HepG2 (cell line): Measurements from ENCODE around the gene POLG2. TPM values are rescaled to one million over a fixed set of nuclear protein-coding genes. Genes with fewer than 3 reads are reported as not detected.

ENCODE experiments used
- ARNT ChIP-seq: fragments of 450-650 bp; IDR thresholded peaks from 2 replicates; pipeline ENCODE4 v1.6.1; 2017
- FOSL2 ChIP-seq: sonication (generic); formaldehyde crosslinking; IDR thresholded peaks from 2 replicates; pipeline ENCODE4 v1.4.0; 2020; ENCODE audit warnings: missing genetic modification reagents
- GATAD2A ChIP-seq: IDR thresholded peaks from 2 replicates; pipeline ENCODE4 v1.6.1; 2016
- HOXA3 ChIP-seq: sonication (generic); formaldehyde crosslinking; IDR thresholded peaks from 2 replicates; pipeline ENCODE4 v1.5.0; 2020; ENCODE audit warnings: missing genetic modification reagents
- KDM6A ChIP-seq: IDR thresholded peaks from 2 replicates; pipeline ENCODE4 v1.6.1; 2016; ENCODE audit warnings: low read depth
- MYC ChIP-seq: sonication (generic); formaldehyde crosslinking; IDR thresholded peaks from 2 replicates; pipeline ENCODE4 v1.9.0; 2021; ENCODE audit warnings: missing genetic modification reagents, borderline replicate concordance
- PCBP2 ChIP-seq: fragments of 200-400 bp; formaldehyde crosslinking; optimal IDR thresholded peaks from 2 replicates; pipeline ENCODE3; 2018; ENCODE audit warnings: low read length, low read depth; ENCODE audit not compliant: poor library complexity, severe bottlenecking
- RARG ChIP-seq: sonication (generic); formaldehyde crosslinking; IDR thresholded peaks from 2 replicates; pipeline ENCODE4 v1.4.0; 2020; ENCODE audit warnings: low read depth, mild to moderate bottlenecking, missing genetic modification reagents
- RFX3 ChIP-seq: IDR thresholded peaks from 2 replicates; pipeline ENCODE4 v1.6.1; 2016; ENCODE audit warnings: missing biosample characterization, missing genetic modification reagents
- YEATS2 ChIP-seq: sonication (generic); formaldehyde crosslinking; IDR thresholded peaks from 2 replicates; pipeline ENCODE4 v1.4.0; 2020; ENCODE audit warnings: missing genetic modification reagents, borderline replicate concordance
- ZNF205 ChIP-seq: IDR thresholded peaks from 2 replicates; pipeline ENCODE4 v1.6.1; 2018; ENCODE audit warnings: missing biosample characterization, missing genetic modification reagents
- ZNF570 ChIP-seq: sonication (generic); formaldehyde crosslinking; IDR thresholded peaks from 2 replicates; pipeline ENCODE4 v1.4.0; 2020; ENCODE audit warnings: mild to moderate bottlenecking, missing genetic modification reagents, borderline replicate concordance
- ZNF577 ChIP-seq: sonication (generic); formaldehyde crosslinking; IDR thresholded peaks from 2 replicates; pipeline ENCODE4 v1.4.0; 2020; ENCODE audit warnings: mild to moderate bottlenecking, low read depth, missing genetic modification reagents, borderline replicate concordance
- ZNF772 ChIP-seq: sonication (generic); formaldehyde crosslinking; IDR thresholded peaks from 2 replicates; pipeline ENCODE4 v1.5.0; 2020; ENCODE audit warnings: mild to moderate bottlenecking, missing genetic modification reagents
- ZNF781 ChIP-seq: sonication (generic); formaldehyde crosslinking; IDR thresholded peaks from 2 replicates; pipeline ENCODE4 v1.5.1; 2020; ENCODE audit warnings: borderline replicate concordance, mild to moderate bottlenecking, missing genetic modification reagents; ENCODE audit errors: not compliant biosample characterization
- ZNF878 ChIP-seq: sonication (generic); formaldehyde crosslinking; IDR thresholded peaks from 2 replicates; pipeline ENCODE4 v1.8.1; 2023; ENCODE audit warnings: mild to moderate bottlenecking, missing genetic modification reagents, moderate library complexity
- ZSCAN30 ChIP-seq: sonication (generic); formaldehyde crosslinking; IDR thresholded peaks from 2 replicates; pipeline ENCODE4 v1.5.0; 2020; ENCODE audit warnings: mild to moderate bottlenecking, missing genetic modification reagents
- polyA plus RNA-seq, 8 experiments: library from polyadenylated mRNA; depleted of rRNA in 3 of 8; stranded (reverse) in 7 of 8; unstranded in 1 of 8; fragments of >200 nt; fragmentation: Illumina TruSeq in 4 of 8; extraction: Trizol in 4 of 8; gene quantifications; 2 replicates each; pipeline versions ENCODE4 v1.2.1 to v1.2.3, GENCODE V29; 2011 to 2016; ENCODE audit warnings: low read depth in 4 of 8, missing spikeins in 1 of 8, mixed read lengths in 1 of 8; ENCODE audit not compliant: insufficient read depth in 1 of 8
- total RNA-seq, 5 experiments: library from RNA; depleted of rRNA; stranded (reverse); fragments of >200 nt; fragmentation: Illumina TruSeq; extraction: Trizol; gene quantifications; 2 replicates each; pipeline ENCODE4 v1.2.3, GENCODE V29; 2016; ENCODE audit warnings: low read depth in 1 of 5
- TF ChIP-seq, protein P1 (sequence below): sonication (generic); formaldehyde crosslinking; IDR thresholded peaks from 2 replicates; pipeline ENCODE4 v1.5.1; 2020; ENCODE audit warnings: missing genetic modification reagents, mild to moderate bottlenecking, borderline replicate concordance
- TF ChIP-seq, protein P2 (sequence below): IDR thresholded peaks from 2 replicates; pipeline ENCODE4 v1.6.1; 2016
- TF ChIP-seq, protein P3 (sequence below): sonication (generic); formaldehyde crosslinking; IDR thresholded peaks from 2 replicates; pipeline ENCODE4 v1.9.0; 2022; ENCODE audit warnings: low read depth, missing genetic modification reagents
- TF ChIP-seq, protein P4 (sequence below): sonication (generic); formaldehyde crosslinking; IDR thresholded peaks from 2 replicates; pipeline ENCODE4 v1.4.0; 2020; ENCODE audit warnings: missing genetic modification reagents
- TF ChIP-seq, protein P5 (sequence below): fragments of 450-650 bp; IDR thresholded peaks from 2 replicates; pipeline ENCODE4 v1.6.1; 2016
- TF ChIP-seq, protein P6 (sequence below): IDR thresholded peaks from 2 replicates; pipeline ENCODE4 v1.6.1; 2016; ENCODE audit warnings: low read depth, borderline replicate concordance

The POLG2 gene
- total and polyA plus RNA-seq, 2 of the 13 experiments (the other 11 are each of a cell fraction or from before 2014, with no cell fraction given) = 21.1 to 25.5 TPM

DNA sequence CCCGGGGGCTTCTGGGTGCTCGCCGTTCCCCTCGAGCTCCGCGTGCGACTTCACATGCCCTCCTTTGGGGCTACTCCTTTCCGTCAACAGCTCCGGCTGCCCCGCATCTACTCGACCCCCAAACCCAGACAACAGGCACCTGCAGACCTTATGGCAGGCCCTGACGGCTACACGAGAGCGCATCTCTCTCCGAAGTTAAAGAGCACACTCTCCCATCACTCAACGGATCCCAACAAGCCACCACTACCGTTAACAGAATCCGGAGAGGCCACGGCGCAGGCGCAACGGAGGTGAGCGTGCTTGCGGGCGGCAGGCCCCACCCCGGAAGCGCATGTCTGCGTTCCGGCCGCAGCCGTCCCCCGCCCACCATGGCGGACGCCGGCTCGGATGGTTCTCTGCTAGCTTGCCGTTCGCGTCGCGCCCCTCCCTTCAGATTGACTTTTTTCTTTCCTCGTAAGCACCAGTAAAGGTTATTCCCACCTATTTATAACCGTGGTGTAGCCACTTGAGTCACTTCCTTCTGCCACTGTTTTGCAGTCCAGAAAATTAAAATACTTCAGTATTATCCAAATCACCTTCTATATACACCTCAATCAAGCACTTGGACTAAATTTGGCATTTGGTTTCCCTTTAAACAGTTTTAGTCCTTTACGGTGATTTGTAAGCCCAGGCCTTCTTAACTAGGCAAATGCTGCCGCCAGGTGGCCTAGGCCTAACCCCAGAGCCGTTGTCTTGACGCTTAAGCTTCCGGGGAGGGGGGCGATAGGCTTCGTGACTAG is at the start of gene POLG2 (continued):
- TF ChIP-seq ZNF205 (CRISPR knock-in tag) (0 out of 2 replicates have a peak, but pooled peaks have one; percentile 12), ZNF570 (CRISPR knock-in tag) (0 out of 2 replicates have a peak, but pooled peaks have one; percentile 50), GATAD2A (peak; percentile 71), YEATS2 (CRISPR knock-in tag) (peak; percentile 93; the same call in 1 of the 2 replicates), ZNF878 (peak; percentile 97), ZNF781 (CRISPR knock-in tag) (peak; percentile 92), ZNF772 (CRISPR knock-in tag) (peak; percentile 27; the same call in 1 of the 2 replicates), FOSL2 (CRISPR knock-in tag) (peak; percentile 37; the same call in 1 of the 2 replicates), KDM6A (CRISPR knock-in tag) (no peak), ZNF577 (CRISPR knock-in tag) (no peak), ARNT (no peak), PCBP2 (no peak), ZSCAN30 (CRISPR knock-in tag) (no peak), MYC (CRISPR knock-in tag) (peak; percentile 96), RARG (CRISPR knock-in tag) (no peak), HOXA3 (CRISPR knock-in tag) (peak; percentile 95), RFX3 (CRISPR knock-in tag) (no peak)
- TF ChIP-seq, protein P1, sequence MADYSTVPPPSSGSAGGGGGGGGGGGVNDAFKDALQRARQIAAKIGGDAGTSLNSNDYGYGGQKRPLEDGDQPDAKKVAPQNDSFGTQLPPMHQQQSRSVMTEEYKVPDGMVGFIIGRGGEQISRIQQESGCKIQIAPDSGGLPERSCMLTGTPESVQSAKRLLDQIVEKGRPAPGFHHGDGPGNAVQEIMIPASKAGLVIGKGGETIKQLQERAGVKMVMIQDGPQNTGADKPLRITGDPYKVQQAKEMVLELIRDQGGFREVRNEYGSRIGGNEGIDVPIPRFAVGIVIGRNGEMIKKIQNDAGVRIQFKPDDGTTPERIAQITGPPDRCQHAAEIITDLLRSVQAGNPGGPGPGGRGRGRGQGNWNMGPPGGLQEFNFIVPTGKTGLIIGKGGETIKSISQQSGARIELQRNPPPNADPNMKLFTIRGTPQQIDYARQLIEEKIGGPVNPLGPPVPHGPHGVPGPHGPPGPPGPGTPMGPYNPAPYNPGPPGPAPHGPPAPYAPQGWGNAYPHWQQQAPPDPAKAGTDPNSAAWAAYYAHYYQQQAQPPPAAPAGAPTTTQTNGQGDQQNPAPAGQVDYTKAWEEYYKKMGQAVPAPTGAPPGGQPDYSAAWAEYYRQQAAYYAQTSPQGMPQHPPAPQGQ = no peak
- TF ChIP-seq, protein P2, sequence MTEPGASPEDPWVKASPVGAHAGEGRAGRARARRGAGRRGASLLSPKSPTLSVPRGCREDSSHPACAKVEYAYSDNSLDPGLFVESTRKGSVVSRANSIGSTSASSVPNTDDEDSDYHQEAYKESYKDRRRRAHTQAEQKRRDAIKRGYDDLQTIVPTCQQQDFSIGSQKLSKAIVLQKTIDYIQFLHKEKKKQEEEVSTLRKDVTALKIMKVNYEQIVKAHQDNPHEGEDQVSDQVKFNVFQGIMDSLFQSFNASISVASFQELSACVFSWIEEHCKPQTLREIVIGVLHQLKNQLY = peak; percentile 9; the same call in 1 of the 2 replicates
- TF ChIP-seq, protein P3, sequence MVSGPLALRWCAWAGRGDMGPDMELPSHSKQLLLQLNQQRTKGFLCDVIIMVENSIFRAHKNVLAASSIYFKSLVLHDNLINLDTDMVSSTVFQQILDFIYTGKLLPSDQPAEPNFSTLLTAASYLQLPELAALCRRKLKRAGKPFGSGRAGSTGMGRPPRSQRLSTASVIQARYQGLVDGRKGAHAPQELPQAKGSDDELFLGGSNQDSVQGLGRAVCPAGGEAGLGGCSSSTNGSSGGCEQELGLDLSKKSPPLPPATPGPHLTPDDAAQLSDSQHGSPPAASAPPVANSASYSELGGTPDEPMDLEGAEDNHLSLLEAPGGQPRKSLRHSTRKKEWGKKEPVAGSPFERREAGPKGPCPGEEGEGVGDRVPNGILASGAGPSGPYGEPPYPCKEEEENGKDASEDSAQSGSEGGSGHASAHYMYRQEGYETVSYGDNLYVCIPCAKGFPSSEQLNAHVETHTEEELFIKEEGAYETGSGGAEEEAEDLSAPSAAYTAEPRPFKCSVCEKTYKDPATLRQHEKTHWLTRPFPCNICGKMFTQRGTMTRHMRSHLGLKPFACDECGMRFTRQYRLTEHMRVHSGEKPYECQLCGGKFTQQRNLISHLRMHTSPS (CRISPR knock-in tag) = no peak
- TF ChIP-seq, protein P4, sequence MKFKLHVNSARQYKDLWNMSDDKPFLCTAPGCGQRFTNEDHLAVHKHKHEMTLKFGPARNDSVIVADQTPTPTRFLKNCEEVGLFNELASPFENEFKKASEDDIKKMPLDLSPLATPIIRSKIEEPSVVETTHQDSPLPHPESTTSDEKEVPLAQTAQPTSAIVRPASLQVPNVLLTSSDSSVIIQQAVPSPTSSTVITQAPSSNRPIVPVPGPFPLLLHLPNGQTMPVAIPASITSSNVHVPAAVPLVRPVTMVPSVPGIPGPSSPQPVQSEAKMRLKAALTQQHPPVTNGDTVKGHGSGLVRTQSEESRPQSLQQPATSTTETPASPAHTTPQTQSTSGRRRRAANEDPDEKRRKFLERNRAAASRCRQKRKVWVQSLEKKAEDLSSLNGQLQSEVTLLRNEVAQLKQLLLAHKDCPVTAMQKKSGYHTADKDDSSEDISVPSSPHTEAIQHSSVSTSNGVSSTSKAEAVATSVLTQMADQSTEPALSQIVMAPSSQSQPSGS (CRISPR knock-in tag) = peak; percentile 70
- TF ChIP-seq, protein P5, sequence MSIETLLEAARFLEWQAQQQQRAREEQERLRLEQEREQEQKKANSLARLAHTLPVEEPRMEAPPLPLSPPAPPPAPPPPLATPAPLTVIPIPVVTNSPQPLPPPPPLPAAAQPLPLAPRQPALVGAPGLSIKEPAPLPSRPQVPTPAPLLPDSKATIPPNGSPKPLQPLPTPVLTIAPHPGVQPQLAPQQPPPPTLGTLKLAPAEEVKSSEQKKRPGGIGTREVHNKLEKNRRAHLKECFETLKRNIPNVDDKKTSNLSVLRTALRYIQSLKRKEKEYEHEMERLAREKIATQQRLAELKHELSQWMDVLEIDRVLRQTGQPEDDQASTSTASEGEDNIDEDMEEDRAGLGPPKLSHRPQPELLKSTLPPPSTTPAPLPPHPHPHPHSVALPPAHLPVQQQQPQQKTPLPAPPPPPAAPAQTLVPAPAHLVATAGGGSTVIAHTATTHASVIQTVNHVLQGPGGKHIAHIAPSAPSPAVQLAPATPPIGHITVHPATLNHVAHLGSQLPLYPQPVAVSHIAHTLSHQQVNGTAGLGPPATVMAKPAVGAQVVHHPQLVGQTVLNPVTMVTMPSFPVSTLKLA = peak; percentile 60
- TF ChIP-seq, protein P6, sequence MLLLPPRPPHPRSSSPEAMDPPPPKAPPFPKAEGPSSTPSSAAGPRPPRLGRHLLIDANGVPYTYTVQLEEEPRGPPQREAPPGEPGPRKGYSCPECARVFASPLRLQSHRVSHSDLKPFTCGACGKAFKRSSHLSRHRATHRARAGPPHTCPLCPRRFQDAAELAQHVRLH (CRISPR knock-in tag) = peak; percentile 81
